GM18951 (cell line): ENCODE data around the gene CKAP2L.

Experiments
- POLR2A ChIP-seq: IDR thresholded peaks from 4 replicates; pipeline ENCODE4 v1.6.1; 2011; ENCODE audit warnings: mild to moderate bottlenecking; ENCODE audit not compliant: insufficient read length, insufficient read depth; ENCODE audit errors: extremely low read depth
- in situ Hi-C: fragments of 300-500 bp; cut with MboI; formaldehyde crosslinking; loops from one replicate; pipeline ENCODE4 v1.12.0; 2022; ENCODE audit warnings: low sequenced_read_pairs, mixed read lengths, inconsistent platforms; ENCODE audit not compliant: unreplicated experiment

Gene CKAP2L

DNA sequence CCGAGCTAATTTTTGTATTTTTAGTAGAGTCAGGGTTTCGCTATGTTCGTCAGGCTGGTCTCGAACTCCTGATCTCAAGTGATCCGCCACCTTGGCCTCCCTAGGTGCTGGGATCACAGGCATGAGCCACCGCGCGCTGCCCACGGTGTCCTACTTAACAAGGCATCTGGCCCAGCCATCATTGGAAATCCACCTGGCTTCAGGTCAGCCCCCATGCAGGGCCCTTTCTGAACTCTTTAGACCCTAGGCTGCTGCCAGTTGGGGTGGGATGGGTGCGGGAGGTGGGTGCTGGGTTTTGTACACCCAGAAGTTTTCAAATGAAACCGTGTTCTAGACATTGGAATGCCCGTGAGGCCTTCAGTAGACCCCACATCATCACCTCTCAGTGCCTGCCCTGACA is 70.2 kb downstream of the CKAP2L start:
- in situ Hi-C loops: no loop called here
- TF ChIP-seq POLR2A: no peak

- in situ Hi-C loops: no loop called here
- TF ChIP-seq POLR2A: no peak
Measured at GRCh38 chr2:112693596-112693995, 70.8 kb downstream of the CKAP2L start.

- TF ChIP-seq POLR2A: no peak
- in situ Hi-C loops: no loop called here
Measured at GRCh38 chr2:112692918-112693317, 71.5 kb downstream of the CKAP2L start.

DNA sequence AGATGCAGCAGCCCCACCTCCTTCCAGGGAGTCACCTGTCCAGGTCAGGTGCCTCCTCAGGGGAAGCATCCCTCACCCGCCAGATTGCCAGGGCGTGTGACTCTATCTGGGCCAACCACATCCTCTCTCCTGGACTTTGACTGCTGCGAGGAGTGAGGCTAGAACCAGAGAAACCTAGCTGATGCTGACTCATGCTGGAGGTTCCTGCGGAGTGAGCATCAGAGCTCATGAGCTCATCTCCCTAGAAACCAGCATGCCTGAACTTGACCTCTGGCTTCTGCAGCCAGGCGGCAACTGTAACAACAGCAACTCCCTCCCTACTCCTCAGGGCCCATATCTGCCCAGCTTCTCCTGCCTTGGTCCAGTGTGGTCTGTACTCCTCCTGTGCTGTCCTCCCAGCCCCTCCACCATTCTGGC is 71.9 kb downstream of the CKAP2L start:
- TF ChIP-seq POLR2A: no peak
- in situ Hi-C loops: no loop called here

GRCh38 chr2:112691881-112692281 is 72.5 kb downstream of the CKAP2L start:
- no peak for TF ChIP-seq POLR2A
- in situ Hi-C loops: no loop called here

DNA sequence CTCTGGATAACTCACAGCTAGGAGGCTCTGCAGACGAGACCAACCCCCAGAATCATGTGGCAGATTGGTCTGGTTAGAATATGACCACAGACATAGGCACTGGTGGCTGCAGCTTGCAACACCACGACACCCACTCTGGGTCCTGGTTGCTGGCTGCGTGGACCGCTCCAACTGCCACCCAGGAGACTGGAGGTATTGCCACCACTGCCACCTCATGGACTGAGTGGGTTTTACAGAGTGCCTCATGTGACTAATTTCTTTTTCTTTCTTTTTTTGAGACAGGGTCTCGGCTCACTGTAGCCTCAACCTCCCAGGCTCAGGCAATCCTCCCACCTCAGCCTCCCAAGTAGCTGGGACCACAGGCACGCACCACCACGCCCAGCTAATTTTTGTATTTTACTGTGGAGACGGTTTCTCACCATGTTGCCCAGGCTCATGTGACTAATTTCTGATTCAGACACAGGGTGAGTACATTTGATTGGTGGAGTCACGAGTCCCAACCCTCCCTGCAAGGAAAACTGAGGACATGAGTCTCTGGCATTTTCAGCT is 73.5 kb downstream of the CKAP2L start:
- TF ChIP-seq POLR2A: no peak
- in situ Hi-C loops: no loop called here

DNA sequence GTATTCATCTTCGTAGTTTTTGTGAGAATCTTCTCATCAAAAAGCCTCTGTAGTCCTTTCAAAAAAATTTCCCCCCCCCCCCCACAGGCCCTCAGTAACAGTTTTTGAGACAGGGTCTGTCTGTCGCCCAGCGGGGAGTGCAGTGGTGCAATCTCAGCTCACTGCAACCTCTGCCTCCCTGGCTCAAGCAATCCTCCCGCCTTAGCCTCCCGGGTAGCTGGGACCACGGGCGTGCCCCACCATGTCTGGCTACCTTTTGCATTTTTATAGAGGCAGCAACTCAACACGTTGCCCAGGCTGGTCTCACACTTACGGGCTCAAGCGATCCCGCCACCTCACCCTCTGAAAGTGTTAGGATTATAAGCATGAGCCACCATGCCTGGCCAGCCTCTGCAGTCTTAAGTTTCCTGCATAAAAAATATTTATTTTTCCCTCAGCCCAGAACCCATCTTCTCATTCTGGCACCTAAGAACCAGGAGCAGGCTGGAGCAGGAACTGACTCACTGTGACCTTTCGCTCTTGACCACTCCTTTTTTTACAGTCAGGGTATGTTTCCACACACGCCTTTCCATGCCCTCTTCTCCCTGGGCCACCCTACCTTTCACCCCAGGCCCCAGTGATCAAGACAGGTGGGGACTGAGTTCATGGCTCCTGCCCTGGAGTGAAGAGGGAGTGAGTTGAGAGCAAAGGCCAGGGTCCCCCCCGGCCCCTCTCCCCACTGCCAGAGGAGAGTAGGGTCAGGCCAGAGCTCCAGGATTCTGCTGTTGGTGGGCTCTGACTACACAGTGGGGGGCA is 76.1 kb downstream of the CKAP2L start:
- TF ChIP-seq POLR2A: no peak

DNA sequence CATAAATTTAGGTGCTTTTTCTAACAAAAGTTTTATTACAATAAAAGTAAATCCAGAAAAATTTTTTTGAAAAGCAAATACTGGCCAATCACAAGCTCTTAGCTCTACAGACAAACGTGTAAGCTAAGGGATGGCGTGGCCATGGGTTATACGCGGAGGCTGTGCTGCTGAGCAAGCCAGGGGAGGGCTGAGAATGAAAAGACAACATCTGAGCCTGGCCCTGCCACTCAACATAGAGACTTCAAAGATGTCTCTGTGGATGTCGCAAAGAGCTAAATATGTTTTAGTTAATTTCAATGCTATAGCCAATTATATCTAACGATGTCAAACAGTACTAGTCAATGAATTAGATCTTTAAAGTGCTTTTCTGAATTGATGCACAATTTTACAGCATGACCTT is 76.9 kb downstream of the CKAP2L start:
- in situ Hi-C loops: no loop called here
- TF ChIP-seq POLR2A: no peak

More for the DNA sequence above, 76.1 kb downstream of the CKAP2L start:
- in situ Hi-C loops: no loop called here
